Thyroid gland (tissue), 4 donors: ENCODE measurements around the gene MARVELD1.

Experiments used
- POLR2A ChIP-seq, 2 donors: fragments of 450-650 bp; IDR thresholded peaks; one replicate each; pipeline ENCODE4 v1.6.1; 2017; ENCODE audit warnings: antibody characterized with exemption in 2 of 2, mild to moderate bottlenecking in 2 of 2, moderate library complexity in 1 of 2
- TF ChIP-seq, protein P1 (sequence below), 6 experiments: fragments of 200-600 bp in 3 of 6; fragments of 450-650 bp in 3 of 6; sonication (generic) in 3 of 6; IDR thresholded peaks; one replicate each; pipeline ENCODE4 v1.5.1; 2016 to 2019; ENCODE audit warnings: antibody characterized with exemption in 6 of 6, mild to moderate bottlenecking in 2 of 6, inconsistent platforms in 1 of 6, moderate library complexity in 1 of 6

DNA sequence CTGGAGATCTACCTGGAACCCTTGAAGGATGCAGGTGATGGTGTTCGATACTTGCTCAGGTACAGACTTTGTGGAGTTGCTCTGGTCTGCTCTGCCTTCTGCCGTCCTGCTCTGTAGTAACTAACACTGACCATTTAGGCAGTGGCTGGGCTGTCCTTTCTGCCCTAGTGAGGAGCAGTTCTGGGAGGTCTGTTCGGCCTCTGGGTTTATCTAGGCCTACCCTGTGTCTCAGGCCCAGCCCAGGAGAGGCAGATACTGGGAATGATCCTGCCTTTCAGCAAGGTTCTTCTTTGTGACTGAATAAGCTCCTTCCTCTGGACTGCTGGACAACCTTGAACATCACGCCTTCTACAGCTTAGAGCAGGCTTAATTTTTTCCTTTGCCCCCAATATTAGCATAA lies 25.1 kb downstream of the MARVELD1 start:
- TF ChIP-seq, protein P1, sequence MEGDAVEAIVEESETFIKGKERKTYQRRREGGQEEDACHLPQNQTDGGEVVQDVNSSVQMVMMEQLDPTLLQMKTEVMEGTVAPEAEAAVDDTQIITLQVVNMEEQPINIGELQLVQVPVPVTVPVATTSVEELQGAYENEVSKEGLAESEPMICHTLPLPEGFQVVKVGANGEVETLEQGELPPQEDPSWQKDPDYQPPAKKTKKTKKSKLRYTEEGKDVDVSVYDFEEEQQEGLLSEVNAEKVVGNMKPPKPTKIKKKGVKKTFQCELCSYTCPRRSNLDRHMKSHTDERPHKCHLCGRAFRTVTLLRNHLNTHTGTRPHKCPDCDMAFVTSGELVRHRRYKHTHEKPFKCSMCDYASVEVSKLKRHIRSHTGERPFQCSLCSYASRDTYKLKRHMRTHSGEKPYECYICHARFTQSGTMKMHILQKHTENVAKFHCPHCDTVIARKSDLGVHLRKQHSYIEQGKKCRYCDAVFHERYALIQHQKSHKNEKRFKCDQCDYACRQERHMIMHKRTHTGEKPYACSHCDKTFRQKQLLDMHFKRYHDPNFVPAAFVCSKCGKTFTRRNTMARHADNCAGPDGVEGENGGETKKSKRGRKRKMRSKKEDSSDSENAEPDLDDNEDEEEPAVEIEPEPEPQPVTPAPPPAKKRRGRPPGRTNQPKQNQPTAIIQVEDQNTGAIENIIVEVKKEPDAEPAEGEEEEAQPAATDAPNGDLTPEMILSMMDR (IDR thresholded peaks at IDR 0.05): no peak
- TF ChIP-seq POLR2A (IDR thresholded peaks at IDR 0.05): no peak
